ENCODE measurements around the gene DDX55.
"Not testable (repeated sequence)": the region's sequence is repeated elsewhere in the genome, so short reads cannot be mapped to it uniquely, and the experiment has no call there.

DDX55 gene

DNA sequence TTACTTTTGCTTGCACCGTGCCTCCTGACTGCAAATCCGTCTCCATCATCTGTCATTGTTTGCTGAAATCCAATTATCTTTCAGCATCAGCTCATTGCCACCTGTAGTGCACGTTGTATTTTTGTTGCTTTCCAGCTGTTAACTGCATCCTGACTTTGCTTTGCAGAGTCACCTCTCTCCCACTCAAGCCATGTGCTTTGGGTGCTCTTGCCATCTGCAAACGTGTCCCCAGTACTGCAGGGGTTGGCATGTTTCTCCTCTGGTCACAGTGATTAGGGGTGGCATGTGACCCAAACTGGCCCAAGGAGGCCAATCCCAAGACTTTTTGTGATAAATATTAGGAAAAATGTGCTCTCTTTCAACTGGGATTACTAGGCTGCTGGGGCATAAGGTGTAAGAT is 28.0 kb upstream of the DDX55 start:
- Histone ChIP-seq H4K8ac (ENCODE audit: low read depth, low read length) (no peak overlapping the region), H2AK5ac (ENCODE audit: low read depth, low read length) (no peak overlapping the region), H3K4me3 (ENCODE audit: low read length in 2 of 2) (no peak overlapping the region), H3K4me2 (ENCODE audit: insufficient read depth, low read length, poor library complexity, severe bottlenecking) (no peak overlapping the region), H3K14ac (ENCODE audit: low read length) (no peak overlapping the region), H2AFZ (ENCODE audit: low read length) (no peak overlapping the region), H2BK15ac (ENCODE audit: low read length) (no peak overlapping the region), H3K27me3 (ENCODE audit: control insufficient read depth in 3 of 3, insufficient read depth in 3 of 3, low read depth in 1 of 3, low read length in 3 of 3) (no peaks in the 10 kb centered on the region), H3K18ac (ENCODE audit: low read length) (no peak overlapping the region), H3K4me1 (ENCODE audit: control insufficient read depth in 2 of 2, insufficient read depth in 1 of 2, low read depth in 1 of 2, low read length in 2 of 2) (peaks cover 0 to 4% of the 10 kb centered on the region in 2 donors), H3K79me1 (ENCODE audit: low read depth, low read length) (no peaks in the 10 kb centered on the region), H4K91ac (ENCODE audit: low read depth, low read length, poor library complexity) (no peak overlapping the region), H2BK120ac (ENCODE audit: low read depth, low read length) (no peak overlapping the region), H3K27ac (replicated peaks; ENCODE audit: low read length) (no peak overlapping the region), H3K4ac (ENCODE audit: low read length) (no peak overlapping the region), H3K23ac (ENCODE audit: low read depth, low read length, poor library complexity) (no peak overlapping the region), H2BK5ac (ENCODE audit: low read length) (no peak overlapping the region), H3K9me3 (replicated peaks in 1 of 2; ENCODE audit: control insufficient read depth in 2 of 2, insufficient read depth in 1 of 2, low read depth in 1 of 2, low read length in 2 of 2) (peaks cover 3 to 6% of the 10 kb centered on the region in 2 donors), H2BK12ac (ENCODE audit: low read length) (no peak overlapping the region), H3K36me3 (replicated peaks in 1 of 2; ENCODE audit: control insufficient read depth in 2 of 2, insufficient read depth in 2 of 2, low read length in 2 of 2) (peaks cover 1 to 12% of the 10 kb centered on the region in 2 donors), H3K9ac (ENCODE audit: low read depth, low read length, poor library complexity) (no peak overlapping the region)
- no CpG with 5 or more reads among the region's 4 CpGs for WGBS, 2 donors (ENCODE audit: extremely low coverage in 2 of 2, insufficient read length in 2 of 2, insufficient replicate concordance in 1 of 2)
- no peak for DNase-seq (ENCODE audit: low spot score)

- no peaks in the 10 kb centered on the region for H3K4me1 ChIP-seq (ENCODE audit: control insufficient read depth in 2 of 2, insufficient read depth in 1 of 2, low read depth in 1 of 2, low read length in 2 of 2)
- no peaks in the 10 kb centered on the region for H3K27me3 ChIP-seq (ENCODE audit: control insufficient read depth in 3 of 3, insufficient read depth in 3 of 3, low read depth in 1 of 3, low read length in 3 of 3)
- H2BK5ac ChIP-seq (ENCODE audit: low read length), result no peak overlapping the region
- H2BK15ac ChIP-seq (ENCODE audit: low read length), result no peak overlapping the region
- H3K14ac ChIP-seq (ENCODE audit: low read length), result no peak overlapping the region
- no peak overlapping the region for H4K91ac ChIP-seq (ENCODE audit: low read depth, low read length, poor library complexity)
- no peak for DNase-seq (ENCODE audit: low spot score)
- no peak overlapping the region for H3K4me3 ChIP-seq (ENCODE audit: low read length in 2 of 2)
- H2BK120ac ChIP-seq (ENCODE audit: low read depth, low read length), result no peak overlapping the region
- H2BK12ac ChIP-seq (ENCODE audit: low read length), result no peak overlapping the region
- peaks cover 1 to 17% of the 10 kb centered on the region in 2 donors for H3K36me3 ChIP-seq (replicated peaks in 1 of 2; ENCODE audit: control insufficient read depth in 2 of 2, insufficient read depth in 2 of 2, low read length in 2 of 2)
- H3K18ac ChIP-seq (ENCODE audit: low read length), result no peak overlapping the region
- H3K9ac ChIP-seq (ENCODE audit: low read depth, low read length, poor library complexity), result no peak overlapping the region
- no peak overlapping the region for H4K8ac ChIP-seq (ENCODE audit: low read depth, low read length)
- WGBS, 2 donors (ENCODE audit: extremely low coverage in 2 of 2, insufficient read length in 2 of 2, insufficient replicate concordance in 1 of 2), result no CpG with 5 or more reads among the region's 1 CpG
- H3K9me3 ChIP-seq (replicated peaks in 1 of 2; ENCODE audit: control insufficient read depth in 2 of 2, insufficient read depth in 1 of 2, low read depth in 1 of 2, low read length in 2 of 2), result peaks cover 3 to 6% of the 10 kb centered on the region in 2 donors
- no peaks in the 10 kb centered on the region for H3K79me1 ChIP-seq (ENCODE audit: low read depth, low read length)
- H3K4me2 ChIP-seq (ENCODE audit: insufficient read depth, low read length, poor library complexity, severe bottlenecking), result no peak overlapping the region
- no peak overlapping the region for H3K27ac ChIP-seq (replicated peaks; ENCODE audit: low read length)
- H3K4ac ChIP-seq (ENCODE audit: low read length), result no peak overlapping the region
- H3K23ac ChIP-seq (ENCODE audit: low read depth, low read length, poor library complexity), result no peak overlapping the region
- H2AFZ ChIP-seq (ENCODE audit: low read length), result no peak overlapping the region
- H2AK5ac ChIP-seq (ENCODE audit: low read depth, low read length), result no peak overlapping the region
Observed at GRCh38 chr12:123576611-123577010, 25.3 kb upstream of the DDX55 start.

- no peak overlapping the region for H3K4ac ChIP-seq (ENCODE audit: low read length)
- no peak overlapping the region for H4K8ac ChIP-seq (ENCODE audit: low read depth, low read length)
- no peak overlapping the region for H2BK5ac ChIP-seq (ENCODE audit: low read length)
- H3K79me1 ChIP-seq (ENCODE audit: low read depth, low read length), result peaks cover 2% of the 10 kb centered on the region
- no peak overlapping the region for H2BK12ac ChIP-seq (ENCODE audit: low read length)
- no peak overlapping the region for H3K4me2 ChIP-seq (ENCODE audit: insufficient read depth, low read length, poor library complexity, severe bottlenecking)
- H3K27ac ChIP-seq (replicated peaks; ENCODE audit: low read length), result no peak overlapping the region
- H3K36me3 ChIP-seq (replicated peaks in 1 of 2; ENCODE audit: control insufficient read depth in 2 of 2, insufficient read depth in 2 of 2, low read length in 2 of 2), result peaks cover 1 to 17% of the 10 kb centered on the region in 2 donors
- no peak for DNase-seq (ENCODE audit: low spot score)
- H3K4me1 ChIP-seq (ENCODE audit: control insufficient read depth in 2 of 2, insufficient read depth in 1 of 2, low read depth in 1 of 2, low read length in 2 of 2), result peaks cover 2% of the 10 kb centered on the region in 2 donors
- H3K27me3 ChIP-seq (ENCODE audit: control insufficient read depth in 3 of 3, insufficient read depth in 3 of 3, low read depth in 1 of 3, low read length in 3 of 3), result no peaks in the 10 kb centered on the region
- H3K9ac ChIP-seq (ENCODE audit: low read depth, low read length, poor library complexity), result no peak overlapping the region
- no peak overlapping the region for H3K4me3 ChIP-seq (ENCODE audit: low read length in 2 of 2)
- no peak overlapping the region for H2AK5ac ChIP-seq (ENCODE audit: low read depth, low read length)
- WGBS, 2 donors (ENCODE audit: extremely low coverage in 2 of 2, insufficient read length in 2 of 2, insufficient replicate concordance in 1 of 2), result no CpG with 5 or more reads among the region's 3 CpGs
- no peak overlapping the region for H2BK120ac ChIP-seq (ENCODE audit: low read depth, low read length)
- no peak overlapping the region for H2BK15ac ChIP-seq (ENCODE audit: low read length)
- H3K9me3 ChIP-seq (replicated peaks in 1 of 2; ENCODE audit: control insufficient read depth in 2 of 2, insufficient read depth in 1 of 2, low read depth in 1 of 2, low read length in 2 of 2), result peaks cover 3 to 6% of the 10 kb centered on the region in 2 donors
- no peak overlapping the region for H4K91ac ChIP-seq (ENCODE audit: low read depth, low read length, poor library complexity)
- no peak overlapping the region for H3K23ac ChIP-seq (ENCODE audit: low read depth, low read length, poor library complexity)
- H2AFZ ChIP-seq (ENCODE audit: low read length), result no peak overlapping the region
- H3K18ac ChIP-seq (ENCODE audit: low read length), result no peak overlapping the region
- H3K14ac ChIP-seq (ENCODE audit: low read length), result no peak overlapping the region
Observed at GRCh38 chr12:123578243-123578642, 23.7 kb upstream of the DDX55 start.

DNA sequence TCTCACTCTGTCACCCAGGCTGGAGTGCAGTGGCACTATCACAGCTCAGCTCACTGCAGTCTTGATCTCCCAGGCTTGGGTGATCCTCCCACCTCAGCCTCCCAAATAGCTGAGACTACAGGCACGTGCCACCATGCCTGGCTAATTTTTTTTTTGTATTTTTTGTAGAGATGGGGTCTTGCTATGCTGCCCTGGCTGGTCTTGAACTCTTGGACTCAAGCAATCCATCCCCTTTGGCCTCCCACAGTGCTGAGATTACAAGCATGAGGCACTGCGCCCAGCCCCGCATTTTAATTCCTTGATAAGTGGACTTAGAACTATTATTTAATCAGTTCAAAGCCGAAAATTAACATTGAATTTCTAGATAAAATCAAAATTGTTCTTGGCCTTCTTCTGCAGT is 23.1 kb upstream of the DDX55 start:
- not testable (repeated sequence) for H2AK5ac ChIP-seq (ENCODE audit: low read depth, low read length); H3K27me3 ChIP-seq (ENCODE audit: control insufficient read depth in 3 of 3, insufficient read depth in 3 of 3, low read depth in 1 of 3, low read length in 3 of 3); H3K14ac ChIP-seq (ENCODE audit: low read length)

More for the DNA sequence above, 23.1 kb upstream of the DDX55 start:
- not testable (repeated sequence) for H3K4me2 ChIP-seq (ENCODE audit: insufficient read depth, low read length, poor library complexity, severe bottlenecking); H3K9me3 ChIP-seq (replicated peaks in 1 of 2; ENCODE audit: control insufficient read depth in 2 of 2, insufficient read depth in 1 of 2, low read depth in 1 of 2, low read length in 2 of 2); H2BK5ac ChIP-seq (ENCODE audit: low read length); H2BK15ac ChIP-seq (ENCODE audit: low read length); H3K79me1 ChIP-seq (ENCODE audit: low read depth, low read length); H3K18ac ChIP-seq (ENCODE audit: low read length); H3K9ac ChIP-seq (ENCODE audit: low read depth, low read length, poor library complexity); H2BK120ac ChIP-seq (ENCODE audit: low read depth, low read length); DNase-seq (ENCODE audit: low spot score); H3K4ac ChIP-seq (ENCODE audit: low read length); H3K4me3 ChIP-seq (ENCODE audit: low read length in 2 of 2); H4K91ac ChIP-seq (ENCODE audit: low read depth, low read length, poor library complexity); H3K27ac ChIP-seq (replicated peaks; ENCODE audit: low read length); H2AFZ ChIP-seq (ENCODE audit: low read length); H3K4me1 ChIP-seq (ENCODE audit: control insufficient read depth in 2 of 2, insufficient read depth in 1 of 2, low read depth in 1 of 2, low read length in 2 of 2); H3K23ac ChIP-seq (ENCODE audit: low read depth, low read length, poor library complexity); H2BK12ac ChIP-seq (ENCODE audit: low read length); H4K8ac ChIP-seq (ENCODE audit: low read depth, low read length)
- no CpG with 5 or more reads among the region's 4 CpGs for WGBS, 2 donors (ENCODE audit: extremely low coverage in 2 of 2, insufficient read length in 2 of 2, insufficient replicate concordance in 1 of 2)
- peaks cover 1 to 17% of the 10 kb centered on the region in 2 donors for H3K36me3 ChIP-seq (replicated peaks in 1 of 2; ENCODE audit: control insufficient read depth in 2 of 2, insufficient read depth in 2 of 2, low read length in 2 of 2)
